IPS-NIHi7 (cell line): ENCODE results near the gene SOAT2.

ENCODE experiments used
- DNase-seq: peaks from one replicate; pipeline ENCODE4 v3.0.0; 2012; ENCODE audit warnings: mixed read lengths; ENCODE audit errors: extremely low spot score

SOAT2 gene

GRCh38 chr12:53065470-53065869 is 37.8 kb upstream of the SOAT2 start:
- no peak for DNase-seq

- peak; percentile 91 for DNase-seq
Observed at GRCh38 chr12:53065975-53066931, 37.0 kb upstream of the SOAT2 start.

- no peak for DNase-seq
Observed at GRCh38 chr12:53067074-53067992, 36.0 kb upstream of the SOAT2 start.

- no peak for DNase-seq
Observed at GRCh38 chr12:53067993-53068770, 35.1 kb upstream of the SOAT2 start.

- DNase-seq = no peak
Observed at GRCh38 chr12:53068811-53069585, 34.3 kb upstream of the SOAT2 start.

GRCh38 chr12:53069621-53070410 is 33.5 kb upstream of the SOAT2 start:
- no peak for DNase-seq

GRCh38 chr12:53070877-53071492 is 32.3 kb upstream of the SOAT2 start:
- no peak for DNase-seq

GRCh38 chr12:53071591-53072551 is 31.4 kb upstream of the SOAT2 start:
- DNase-seq = peak; percentile 50

- DNase-seq = no peak
Observed at GRCh38 chr12:53073881-53074280, 29.4 kb upstream of the SOAT2 start.

- no peak for DNase-seq
Observed at GRCh38 chr12:53074283-53074998, 28.8 kb upstream of the SOAT2 start.

- no peak for DNase-seq
Observed at GRCh38 chr12:53074999-53075370, 28.3 kb upstream of the SOAT2 start.

GRCh38 chr12:53076461-53076860 is 26.8 kb upstream of the SOAT2 start:
- DNase-seq = no peak

- DNase-seq = no peak
Observed at GRCh38 chr12:53077030-53077429, 26.3 kb upstream of the SOAT2 start.

GRCh38 chr12:53078425-53079225 is 24.7 kb upstream of the SOAT2 start:
- DNase-seq = no peak

GRCh38 chr12:53079226-53080117 is 23.8 kb upstream of the SOAT2 start, which contains the start of gene SPRYD3:
TSS of gene SPRYD3 (minus strand) at chr12:53079390. CDS start at chr12:53079333, 57 bp downstream.
- peak; percentile 100 for DNase-seq
